ENCODE measurements around the gene APOA5.
"Not testable (repeated sequence)": the region's sequence is repeated elsewhere in the genome, so short reads cannot be mapped to it uniquely, and the experiment has no call there.

APOA5 gene

GRCh38 chr11:116791813-116792143 lies at the start of gene APOA5:
Gene APOA5, minus strand, starts transcription at chr11:116791879. Its CDS starts 19 bp downstream, at chr11:116791860.
- DNase-seq: no peak

- DNase-seq: no peak
Observed at GRCh38 chr11:116840746-116841296, 49.1 kb upstream of the APOA5 start.

- no peak for DNase-seq
Observed at GRCh38 chr11:116840224-116840745, 48.6 kb upstream of the APOA5 start.

GRCh38 chr11:116838321-116839084 lies 46.8 kb upstream of the APOA5 start:
- no peak for DNase-seq

GRCh38 chr11:116837231-116838091 lies 45.8 kb upstream of the APOA5 start, which contains the start of gene APOA1:
Gene APOA1, minus strand, starts transcription at chr11:116837622. Its CDS starts 235 bp downstream, at chr11:116837387.
- DNase-seq: no peak

GRCh38 chr11:116836632-116836991 lies 44.9 kb upstream of the APOA5 start:
- DNase-seq: no peak

- DNase-seq: peak; percentile 90
Observed at GRCh38 chr11:116835791-116836631, 44.3 kb upstream of the APOA5 start.

- no peak for DNase-seq
Observed at GRCh38 chr11:116835042-116835772, 43.5 kb upstream of the APOA5 start.

GRCh38 chr11:116834535-116835041 lies 42.9 kb upstream of the APOA5 start:
- not testable (repeated sequence) for DNase-seq

- no peak for DNase-seq
Observed at GRCh38 chr11:116833816-116834534, 42.3 kb upstream of the APOA5 start.

GRCh38 chr11:116833491-116833815 lies 41.8 kb upstream of the APOA5 start:
- no peak for DNase-seq

GRCh38 chr11:116832350-116833290 lies 40.9 kb upstream of the APOA5 start:
- no peak for DNase-seq

GRCh38 chr11:116831790-116832349 lies 40.2 kb upstream of the APOA5 start:
- DNase-seq: no peak

GRCh38 chr11:116830184-116830912 lies 38.7 kb upstream of the APOA5 start:
- no peak for DNase-seq

GRCh38 chr11:116829525-116830183 lies 38.0 kb upstream of the APOA5 start, which contains the start of gene APOC3:
Gene APOC3, plus strand, starts transcription at chr11:116829907. Its CDS starts 676 bp downstream, at chr11:116830583.
- DNase-seq: no peak

- no peak for DNase-seq
Observed at GRCh38 chr11:116828632-116829524, 37.2 kb upstream of the APOA5 start.

- no peak for DNase-seq
Observed at GRCh38 chr11:116827461-116827860, 35.8 kb upstream of the APOA5 start.

All from NCI-H2171 treated with DMSO at 0.1 percent for 48 hours (cell line).